ENCODE data around the gene ZNF467. TPM values are rescaled to one million over a fixed set of nuclear protein-coding genes. Genes with fewer than 3 reads are reported as not detected.

Gene ZNF467
- total RNA-seq, 1 donor from 2014 or later = 4.5 TPM

DNA sequence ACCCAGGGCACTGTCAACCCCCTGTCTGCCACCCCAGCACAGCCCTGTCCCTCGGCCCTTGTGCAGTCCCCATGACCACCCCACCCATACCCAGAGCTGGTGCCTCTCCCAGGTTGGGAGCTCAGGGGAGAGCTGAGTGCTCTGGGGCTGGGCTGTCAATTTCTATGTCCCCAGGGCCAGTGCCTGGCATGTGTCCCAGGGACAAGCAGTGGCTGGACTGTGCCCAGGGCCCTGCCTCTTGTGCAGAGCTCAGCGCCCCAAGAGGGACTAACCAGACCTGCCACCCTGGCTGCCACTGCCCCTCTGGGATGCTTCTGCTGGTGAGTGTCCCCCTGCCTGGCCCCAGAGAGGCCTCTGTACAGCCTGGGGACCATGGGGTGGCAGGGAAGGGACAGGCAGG is 35.8 kb upstream of the ZNF467 start:
- no peak for DNase-seq (ENCODE audit: low read depth in 2 of 2)

DNA sequence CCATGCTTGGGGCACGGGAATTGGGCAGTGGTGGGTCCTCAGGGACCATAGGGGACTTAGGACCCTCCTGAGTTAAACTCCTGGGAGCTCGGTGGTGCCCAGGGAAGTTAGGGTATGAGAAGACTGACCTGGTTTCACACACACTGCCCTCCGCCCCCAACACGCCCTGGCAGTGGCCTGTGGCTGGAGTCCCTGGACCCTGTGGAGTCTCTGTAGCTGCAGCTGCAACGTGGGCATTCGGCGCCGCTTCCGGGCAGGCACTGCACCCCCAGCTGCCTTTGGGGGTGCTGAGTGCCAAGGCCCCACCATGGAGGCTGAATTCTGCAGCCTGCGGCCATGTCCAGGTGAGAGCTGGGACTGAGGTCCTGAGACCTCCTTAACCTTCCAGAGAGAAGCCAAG is 34.9 kb upstream of the ZNF467 start:
- DNase-seq (ENCODE audit: low read depth in 2 of 2) = no peak

DNA sequence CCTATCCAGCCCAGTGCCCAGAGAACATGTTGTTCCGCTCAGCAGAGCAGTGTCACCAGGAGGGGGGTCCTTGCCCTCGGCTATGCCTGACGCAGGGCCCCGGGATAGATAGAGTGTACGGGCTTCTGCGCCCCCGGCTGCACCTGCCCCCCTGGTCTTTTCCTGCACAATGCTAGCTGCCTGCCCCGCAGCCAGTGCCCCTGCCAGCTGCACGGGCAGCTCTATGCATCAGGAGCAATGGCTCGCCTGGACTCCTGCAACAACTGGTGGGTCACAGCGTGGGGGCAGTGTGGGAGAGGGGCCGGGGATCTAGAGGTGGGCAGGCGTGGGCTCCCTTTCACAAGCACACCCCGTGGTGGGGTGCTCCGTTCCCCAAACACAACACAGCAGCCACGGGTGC is 33.3 kb upstream of the ZNF467 start:
- DNase-seq (ENCODE audit: low read depth in 2 of 2) = no peak

DNA sequence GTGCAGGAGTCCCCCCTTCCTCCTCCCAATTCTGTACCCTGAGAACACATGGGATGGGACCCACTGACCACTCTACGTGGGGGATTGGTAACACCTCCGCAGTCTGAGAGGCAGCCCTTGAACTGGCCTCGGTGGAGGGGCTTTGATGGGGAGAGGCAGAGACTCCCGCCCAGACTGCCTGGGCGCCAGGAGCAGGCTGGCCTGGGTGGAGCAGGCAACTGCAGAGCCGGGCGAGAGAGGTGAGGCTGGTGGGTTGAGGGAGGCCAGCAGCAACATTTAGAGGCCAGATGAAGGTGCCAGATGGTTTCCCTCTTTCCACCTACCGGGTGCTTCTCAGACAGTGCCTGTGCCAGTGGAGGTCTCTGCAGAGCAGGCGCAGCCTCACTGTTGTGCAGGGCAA is 30.7 kb upstream of the ZNF467 start:
- no peak for DNase-seq (ENCODE audit: low read depth in 2 of 2)

DNA sequence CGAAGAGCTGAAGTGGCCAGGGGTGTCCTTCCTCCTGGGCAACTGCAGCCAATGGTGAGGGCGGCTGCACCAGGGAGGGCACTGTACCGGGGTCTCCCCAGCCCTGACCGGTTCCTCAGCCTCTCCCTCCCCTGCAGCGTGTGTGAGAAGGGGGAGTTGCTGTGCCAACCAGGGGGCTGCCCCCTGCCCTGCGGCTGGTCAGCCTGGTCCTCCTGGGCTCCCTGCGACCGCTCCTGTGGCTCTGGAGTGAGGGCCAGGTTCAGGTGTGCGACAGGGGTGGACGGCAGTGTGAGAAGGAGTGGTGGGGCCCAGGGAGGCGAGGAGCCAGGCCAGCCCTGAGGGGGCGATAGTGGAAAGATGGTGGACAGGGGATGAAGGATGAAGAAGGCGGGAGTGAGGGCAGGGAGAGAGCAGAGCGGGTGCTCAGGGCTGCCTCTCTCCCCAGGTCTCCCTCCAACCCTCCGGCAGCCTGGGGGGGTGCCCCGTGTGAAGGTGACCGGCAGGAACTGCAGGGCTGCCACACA is 30.2 kb upstream of the ZNF467 start:
- no peak for DNase-seq (ENCODE audit: low read depth in 2 of 2)

DNA sequence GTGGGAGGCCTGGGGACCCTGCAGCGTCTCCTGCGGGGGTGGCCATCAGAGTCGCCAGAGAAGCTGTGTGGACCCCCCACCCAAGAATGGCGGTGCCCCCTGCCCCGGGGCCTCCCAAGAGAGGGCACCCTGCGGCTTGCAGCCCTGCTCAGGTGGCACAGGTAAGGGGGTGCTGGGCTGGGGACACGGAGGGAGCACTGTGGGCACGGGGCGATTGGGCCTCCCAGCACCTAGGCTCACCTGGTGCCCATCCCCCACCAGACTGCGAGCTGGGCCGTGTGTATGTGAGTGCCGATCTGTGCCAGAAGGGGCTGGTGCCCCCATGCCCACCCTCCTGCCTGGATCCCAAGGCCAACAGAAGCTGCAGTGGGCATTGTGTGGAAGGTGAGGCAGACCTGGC is 29.6 kb upstream of the ZNF467 start:
- DNase-seq (ENCODE audit: low read depth in 2 of 2) = no peak

DNA sequence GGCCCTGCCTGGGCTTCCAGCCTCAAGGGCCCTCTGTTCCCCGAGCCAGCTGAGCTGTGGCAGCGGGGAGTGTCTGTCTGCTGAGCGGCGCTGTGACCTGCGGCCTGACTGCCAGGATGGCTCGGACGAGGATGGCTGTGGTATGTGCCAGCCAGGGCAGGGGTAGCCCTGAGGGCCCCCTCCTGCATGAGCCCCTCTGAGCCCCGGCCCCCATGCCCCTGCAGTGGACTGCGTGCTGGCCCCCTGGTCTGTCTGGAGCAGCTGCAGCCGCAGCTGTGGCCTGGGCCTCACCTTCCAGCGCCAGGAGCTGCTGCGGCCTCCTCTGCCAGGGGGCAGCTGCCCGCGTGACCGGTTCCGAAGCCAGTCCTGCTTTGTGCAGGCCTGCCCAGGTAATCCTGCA is 28.4 kb upstream of the ZNF467 start:
- DNase-seq (ENCODE audit: low read depth in 2 of 2) = no peak

DNA sequence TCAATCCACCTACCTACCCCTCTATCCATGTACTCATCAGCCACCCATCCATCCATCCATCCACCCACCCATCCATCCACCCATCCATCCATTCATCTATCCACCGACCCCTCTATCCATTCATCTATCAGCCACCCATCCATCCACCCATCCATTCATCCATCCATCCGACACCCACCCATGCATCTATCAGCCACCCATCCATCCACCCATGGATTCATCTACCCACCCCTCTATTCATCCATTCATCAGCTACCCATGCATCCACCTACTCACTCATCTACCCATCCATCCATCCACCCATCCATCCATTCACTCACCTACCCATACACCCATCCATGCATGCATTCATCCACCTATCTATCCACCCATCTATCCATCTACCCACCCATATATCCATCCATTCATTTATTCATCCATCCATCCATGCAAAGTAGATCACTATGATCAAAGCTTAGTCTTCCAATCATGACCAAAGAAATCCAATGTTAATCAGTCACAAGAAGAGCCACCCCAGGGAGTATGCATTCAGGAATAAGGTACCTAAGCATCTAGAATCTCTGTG is 27.7 kb upstream of the ZNF467 start:
- no peak for DNase-seq (ENCODE audit: low read depth in 2 of 2)

DNA sequence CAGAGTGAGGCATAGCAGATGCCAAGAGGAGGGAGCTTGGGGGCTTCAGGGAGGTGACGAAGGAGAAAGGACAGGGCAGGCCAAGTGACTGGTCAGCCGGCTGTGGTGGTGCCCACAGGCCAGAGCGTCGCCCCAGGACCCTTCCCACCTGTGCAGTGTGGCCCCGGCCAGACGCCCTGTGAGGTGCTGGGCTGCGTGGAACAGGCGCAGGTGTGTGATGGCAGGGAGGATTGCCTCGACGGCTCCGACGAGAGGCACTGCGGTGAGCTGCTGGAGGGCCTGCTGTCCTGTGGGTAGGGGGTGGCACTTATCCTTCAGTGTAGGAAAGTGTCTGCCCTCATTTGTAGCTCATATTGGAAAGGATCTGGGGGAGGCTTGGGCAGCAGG is 26.8 kb upstream of the ZNF467 start:
- DNase-seq (ENCODE audit: low read depth in 2 of 2) = no peak

DNA sequence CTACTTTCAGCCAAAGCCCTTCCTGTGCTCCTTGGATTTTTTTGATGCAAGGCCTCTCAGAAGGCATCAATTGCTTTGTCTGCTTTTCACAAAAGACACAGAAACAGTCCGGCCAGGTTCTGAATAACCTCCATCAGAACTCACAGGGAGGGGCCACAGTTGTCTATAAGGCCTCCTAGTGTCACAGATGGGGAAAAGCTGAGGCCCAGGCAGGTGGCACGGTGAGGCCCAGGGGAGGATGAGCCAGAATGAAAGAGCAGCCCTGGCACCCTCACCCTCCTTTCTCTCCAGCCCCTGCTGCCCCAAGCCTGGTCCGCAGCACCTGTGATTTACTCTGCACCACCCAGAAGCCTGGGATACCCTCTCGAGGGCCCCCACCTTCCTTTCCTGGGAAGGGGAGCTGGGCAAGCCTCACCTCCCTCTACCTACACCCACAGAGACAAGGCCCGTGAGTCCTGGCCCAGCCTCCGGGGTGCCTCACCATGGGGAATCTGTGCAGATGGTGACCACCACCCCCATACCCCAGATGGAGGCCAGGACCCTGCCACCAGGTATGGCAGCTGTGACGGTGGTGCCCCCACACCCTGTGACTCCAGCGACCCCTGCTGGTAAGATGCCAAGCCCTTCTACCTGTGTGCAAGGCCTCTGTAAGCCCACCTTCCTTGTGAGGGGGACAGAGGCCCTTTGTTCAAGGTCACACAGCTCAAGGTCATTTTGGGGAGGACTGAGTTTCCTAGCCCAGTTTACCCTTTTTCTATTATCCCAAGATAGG is 26.2 kb upstream of the ZNF467 start:
- DNase-seq (ENCODE audit: low read depth in 2 of 2) = peak in 1 of 2 donors; percentile 31

DNA sequence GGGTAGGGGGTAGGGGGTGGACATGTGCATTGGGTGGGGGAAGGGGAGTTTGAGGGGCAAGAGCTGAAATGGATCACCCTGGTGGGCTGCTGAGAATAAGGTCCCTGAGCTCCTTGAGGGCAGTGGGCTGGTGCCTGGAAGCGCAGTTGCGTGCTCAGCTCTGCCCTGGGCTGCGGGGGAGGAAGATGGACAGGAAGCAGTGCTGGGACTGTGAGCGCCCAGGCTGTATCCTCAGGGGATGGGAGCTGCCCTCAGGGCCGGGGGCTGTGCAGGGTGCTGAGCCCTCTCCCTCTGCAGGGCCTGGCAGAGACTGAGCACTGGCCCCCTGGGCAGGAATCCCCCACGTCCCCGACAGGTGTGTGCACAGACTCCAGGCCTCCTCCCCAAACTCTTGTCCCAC is 24.4 kb upstream of the ZNF467 start:
- no peak for DNase-seq (ENCODE audit: low read depth in 2 of 2)

DNA sequence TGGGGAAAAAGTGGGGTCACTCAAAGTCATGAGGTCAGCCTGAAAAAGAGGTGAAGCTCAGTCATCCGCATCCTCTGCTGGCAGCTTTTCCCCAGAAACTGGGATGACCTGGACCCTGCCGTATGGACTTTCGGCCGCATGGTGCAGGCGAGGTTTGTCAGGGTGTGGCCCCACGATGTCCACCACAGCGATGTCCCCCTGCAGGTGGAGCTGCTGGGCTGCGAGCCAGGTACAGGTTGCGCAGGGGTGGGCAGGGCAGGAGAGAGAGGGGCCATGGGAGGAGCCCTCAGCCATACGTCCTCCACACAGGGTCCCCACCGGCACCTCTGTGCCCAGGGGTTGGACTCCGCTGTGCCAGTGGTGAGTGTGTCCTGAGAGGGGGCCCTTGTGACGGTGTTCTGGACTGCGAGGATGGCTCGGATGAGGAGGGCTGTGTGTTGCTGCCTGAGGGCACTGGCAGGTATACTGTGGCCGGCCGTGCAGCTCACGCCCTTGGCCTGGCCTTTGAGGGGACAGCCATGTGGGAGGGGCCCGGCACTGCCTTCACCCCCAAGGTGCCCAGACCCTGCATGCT is 23.0 kb upstream of the ZNF467 start:
- DNase-seq (ENCODE audit: low read depth in 2 of 2) = no peak

DNA sequence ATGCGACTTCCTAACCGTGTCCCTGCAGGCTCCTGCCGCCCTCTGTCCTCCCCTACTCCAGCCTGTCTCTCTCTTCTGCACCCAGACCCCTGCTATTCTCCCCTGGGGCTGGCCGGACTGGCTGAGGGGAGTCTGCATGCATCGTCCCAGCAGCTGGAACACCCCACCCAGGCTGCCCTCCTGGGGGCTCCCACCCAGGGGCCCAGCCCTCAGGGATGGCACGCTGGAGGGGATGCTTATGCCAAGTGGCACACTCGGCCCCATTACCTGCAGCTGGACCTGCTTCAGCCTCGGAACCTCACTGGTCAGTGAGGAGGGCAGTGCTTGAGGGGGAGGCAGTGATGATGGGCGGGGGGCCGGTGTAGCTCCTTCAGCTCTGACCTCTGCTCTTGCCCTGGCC is 21.7 kb upstream of the ZNF467 start:
- DNase-seq (ENCODE audit: low read depth in 2 of 2) = no peak

DNA sequence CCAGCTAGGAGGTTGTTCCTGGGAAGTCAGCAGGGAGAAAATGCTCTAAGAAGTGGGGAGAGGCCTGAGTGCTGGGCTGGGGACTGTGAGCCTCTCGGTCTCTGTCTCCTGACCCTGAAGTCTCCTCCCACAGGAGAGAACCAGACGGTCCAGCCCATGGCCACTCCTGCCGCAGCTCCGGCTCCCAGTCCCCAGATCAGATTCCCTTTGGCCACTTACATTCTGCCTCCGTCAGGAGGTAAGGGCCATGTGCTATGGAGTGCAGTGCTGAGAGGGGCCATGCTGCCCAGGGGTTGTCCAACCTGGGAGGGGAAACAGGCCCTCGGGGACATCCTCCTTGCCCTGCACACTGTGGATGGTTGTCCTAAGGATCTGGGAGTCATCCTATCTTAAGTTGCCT is 21.3 kb upstream of the ZNF467 start:
- DNase-seq (ENCODE audit: low read depth in 2 of 2) = no peak

DNA sequence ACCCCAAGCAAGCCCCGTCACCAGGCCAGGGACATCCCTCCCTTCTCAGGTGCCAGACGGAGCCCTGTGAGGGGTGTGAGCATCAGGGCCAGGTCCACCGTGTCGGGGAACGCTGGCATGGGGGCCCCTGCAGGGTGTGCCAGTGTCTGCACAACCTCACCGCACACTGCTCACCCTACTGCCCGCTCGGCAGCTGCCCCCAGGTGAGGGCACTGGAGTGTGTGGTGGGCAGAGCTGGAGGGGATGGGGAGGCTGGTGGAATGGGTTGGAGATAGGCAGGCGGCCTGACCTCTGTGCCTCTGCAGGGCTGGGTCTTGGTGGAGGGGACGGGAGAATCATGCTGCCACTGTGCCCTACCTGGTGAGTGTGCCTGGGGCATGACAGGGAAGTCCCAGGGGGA is 19.9 kb upstream of the ZNF467 start:
- DNase-seq (ENCODE audit: low read depth in 2 of 2) = no peak

DNA sequence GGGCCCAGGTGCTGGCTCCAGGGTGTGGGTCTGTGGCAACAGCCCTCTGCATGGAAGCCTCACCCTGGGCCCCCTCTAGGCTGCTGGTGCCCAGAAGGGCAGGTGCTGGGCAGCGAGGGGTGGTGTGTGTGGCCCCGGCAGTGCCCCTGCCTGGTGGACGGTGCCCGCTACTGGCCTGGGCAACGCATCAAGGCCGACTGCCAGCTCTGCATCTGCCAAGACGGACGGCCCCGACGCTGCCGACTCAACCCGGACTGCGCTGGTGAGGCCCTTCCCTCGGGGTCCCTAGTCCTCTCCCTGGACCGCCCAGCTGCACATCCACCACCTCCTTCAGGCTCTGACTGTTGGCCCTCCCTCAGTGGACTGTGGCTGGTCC is 18.8 kb upstream of the ZNF467 start:
- DNase-seq (ENCODE audit: low read depth in 2 of 2) = no peak

DNA sequence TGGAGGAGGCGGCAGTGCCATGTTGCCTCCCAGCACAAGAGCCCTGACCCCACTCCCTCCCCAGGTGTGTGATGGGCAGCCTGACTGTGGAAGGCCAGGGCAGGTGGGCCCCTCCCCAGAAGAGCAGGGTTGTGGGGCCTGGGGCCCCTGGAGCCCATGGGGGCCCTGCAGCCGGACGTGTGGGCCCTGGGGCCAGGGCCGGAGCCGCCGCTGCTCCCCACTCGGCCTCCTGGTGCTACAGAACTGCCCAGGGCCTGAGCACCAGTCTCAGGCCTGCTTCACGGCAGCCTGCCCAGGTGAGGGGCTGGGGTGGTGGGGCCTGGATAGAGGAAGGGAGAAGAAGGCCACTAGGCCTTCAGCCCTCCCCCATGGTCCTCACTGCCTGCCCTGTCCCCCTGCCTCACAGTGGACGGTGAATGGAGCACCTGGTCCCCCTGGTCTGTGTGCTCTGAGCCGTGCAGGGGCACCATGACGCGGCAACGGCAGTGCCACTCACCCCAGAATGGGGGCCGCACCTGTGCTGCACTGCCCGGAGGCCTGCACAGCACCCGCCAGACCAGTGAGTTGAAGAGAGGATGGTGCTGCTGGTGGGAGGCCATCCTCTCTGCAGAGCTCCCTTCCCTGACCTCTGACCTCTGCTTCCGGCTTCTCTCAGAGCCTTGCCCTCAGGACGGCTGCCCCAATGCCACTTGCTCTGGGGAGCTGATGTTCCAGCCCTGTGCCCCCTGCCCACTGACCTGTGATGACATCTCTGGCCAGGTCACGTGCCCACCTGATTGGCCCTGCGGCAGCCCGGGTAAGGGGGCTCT is 18.2 kb upstream of the ZNF467 start:
- DNase-seq (ENCODE audit: low read depth in 2 of 2) = no peak

DNA sequence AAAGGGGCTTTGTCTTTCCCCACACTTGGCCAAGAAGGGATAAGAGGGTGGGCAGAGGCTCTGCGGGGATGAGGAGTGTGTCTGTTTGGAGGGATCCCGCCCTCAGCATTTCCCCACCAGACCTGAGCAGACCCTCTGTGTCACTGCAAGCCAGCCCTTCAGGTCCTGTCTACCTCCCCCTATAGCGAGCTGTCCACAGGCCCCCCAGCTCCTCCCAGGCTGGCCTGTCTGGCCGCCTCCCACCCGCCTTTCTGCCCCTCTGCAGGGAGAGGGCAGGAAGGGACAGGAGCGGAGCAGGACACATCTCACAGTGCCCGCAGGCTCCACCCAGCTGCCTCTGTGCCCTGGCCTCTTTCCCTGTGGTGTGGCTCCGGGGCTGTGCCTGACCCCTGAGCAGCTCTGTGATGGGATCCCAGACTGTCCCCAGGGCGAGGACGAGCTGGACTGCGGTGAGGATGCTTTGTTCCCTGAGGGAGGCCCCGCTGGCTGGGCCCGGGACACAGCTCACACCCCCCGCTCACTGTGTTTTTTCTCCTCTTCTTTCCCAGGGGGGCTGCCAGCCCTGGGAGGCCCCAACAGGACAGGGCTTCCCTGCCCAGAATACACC is 17.5 kb upstream of the ZNF467 start:
- no peak for DNase-seq (ENCODE audit: low read depth in 2 of 2)

DNA sequence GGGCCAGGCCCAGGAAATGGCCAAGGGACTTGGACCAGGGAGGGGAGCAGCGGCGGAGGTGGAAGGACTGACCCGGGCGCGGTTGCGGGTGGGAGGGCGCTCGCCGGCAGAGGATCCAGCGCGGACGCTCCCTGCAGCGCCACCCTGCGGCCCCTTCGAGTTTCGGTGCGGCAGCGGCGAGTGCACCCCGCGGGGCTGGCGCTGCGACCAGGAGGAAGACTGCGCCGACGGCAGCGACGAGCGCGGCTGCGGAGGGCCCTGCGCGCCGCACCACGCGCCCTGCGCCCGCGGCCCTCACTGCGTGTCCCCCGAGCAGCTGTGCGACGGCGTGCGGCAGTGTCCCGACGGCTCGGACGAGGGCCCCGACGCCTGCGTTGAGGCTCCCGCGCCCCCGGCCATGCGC is 16.8 kb upstream of the ZNF467 start:
- DNase-seq (ENCODE audit: low read depth in 2 of 2) = peak in 1 of 2 donors; percentile 46

DNA sequence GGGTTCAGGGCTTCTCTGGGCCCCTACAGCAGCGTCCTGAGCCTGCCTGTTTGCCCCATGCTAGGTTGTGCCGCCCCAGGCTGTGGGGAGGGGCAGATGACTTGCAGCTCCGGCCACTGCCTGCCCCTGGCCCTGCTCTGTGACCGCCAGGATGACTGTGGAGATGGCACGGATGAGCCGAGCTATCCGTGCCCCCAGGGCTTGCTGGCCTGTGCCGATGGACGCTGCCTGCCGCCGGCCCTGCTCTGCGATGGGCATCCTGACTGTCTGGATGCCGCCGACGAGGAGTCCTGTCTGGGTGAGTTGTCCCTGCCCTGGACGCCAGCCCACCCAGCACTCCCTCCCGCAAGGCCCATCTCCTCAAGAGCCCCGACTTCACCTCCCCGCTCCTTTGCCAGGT is 15.7 kb upstream of the ZNF467 start:
- no peak for DNase-seq (ENCODE audit: low read depth in 2 of 2)

DNA sequence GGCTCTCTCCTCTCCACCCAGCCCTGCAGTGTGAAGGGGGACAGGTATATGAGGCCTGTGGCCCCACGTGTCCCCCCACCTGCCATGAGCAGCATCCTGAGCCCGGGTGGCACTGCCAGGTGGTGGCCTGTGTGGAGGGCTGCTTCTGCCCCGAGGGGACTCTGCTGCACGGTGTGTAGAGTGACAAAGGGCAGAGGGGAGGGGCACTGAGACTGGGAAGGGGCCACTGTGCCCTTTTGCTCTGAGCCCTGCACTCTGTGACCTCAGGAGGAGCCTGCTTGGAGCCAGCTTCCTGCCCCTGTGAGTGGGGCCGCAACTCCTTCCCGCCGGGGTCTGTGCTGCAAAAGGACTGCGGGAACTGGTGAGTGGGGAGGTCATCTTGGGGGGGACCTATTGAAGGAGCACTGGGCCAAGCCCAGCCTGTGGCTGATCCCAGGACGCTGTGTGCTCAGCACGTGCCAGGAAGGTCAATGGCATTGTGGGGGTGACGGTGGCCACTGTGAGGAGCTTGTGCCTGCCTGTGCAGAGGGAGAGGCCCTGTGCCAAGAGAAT is 15.0 kb upstream of the ZNF467 start:
- no peak for DNase-seq (ENCODE audit: low read depth in 2 of 2)
